WTC11 (cell line): ENCODE measurements around the gene SMOC1. TPM values are rescaled to one million over a fixed set of nuclear protein-coding genes. Genes with fewer than 3 reads are reported as not detected.

Experiments
- ATAC-seq: fragments of 200-7000 bp; cut with Tn5 transposase; 2 replicates; pipeline ENCODE4 v1.10.0; 2021; ENCODE audit warnings: mild to moderate bottlenecking, moderate library complexity
- CTCF ChIA-PET: fragments of 300-600 bp; sonication (Branson Sonifier 250); formaldehyde crosslinking; loops from one replicate; lab custom pipeline; 2021; ENCODE audit warnings: antibody characterized with exemption; lab: Charles Lee
- POLR2A ChIA-PET: fragments of 350-600 bp; sonication (Branson Sonifier 250); formaldehyde crosslinking; loops from one replicate; lab custom pipeline; 2021; ENCODE audit warnings: antibody characterized with exemption; lab: Charles Lee
- DNase-seq: peaks from one replicate; pipeline ENCODE4 v3.0.0; 2021; ENCODE audit warnings: low spot score
- H3K27ac Mint-ChIP-seq: 2 replicates; pipeline ENCODE4 v1.8.0; 2021; ENCODE audit warnings: mixed read lengths
- H3K27me3 Mint-ChIP-seq: 2 replicates; pipeline ENCODE4 v1.8.0; 2021; ENCODE audit warnings: low read depth, mild to moderate bottlenecking, moderate library complexity, mixed read lengths
- H3K36me3 Mint-ChIP-seq: 2 replicates; pipeline ENCODE4 v1.8.0; 2021; ENCODE audit warnings: mixed read lengths
- H3K4me1 Mint-ChIP-seq: 2 replicates; pipeline ENCODE4 v1.8.0; 2022; ENCODE audit warnings: mixed read lengths
- H3K4me3 Mint-ChIP-seq: 2 replicates; pipeline ENCODE4 v1.8.0; 2021; ENCODE audit warnings: mild to moderate bottlenecking, moderate library complexity, mixed read lengths
- H3K9me3 Mint-ChIP-seq: 2 replicates; pipeline ENCODE4 v1.8.0; 2021; ENCODE audit warnings: mixed read lengths
- AR ChIP-seq: fragments of 250-450 bp; sonication (Bioruptor Pico); IDR thresholded peaks from 2 replicates; pipeline ENCODE4 v1.9.0; 2021; ENCODE audit warnings: mild to moderate bottlenecking
- CBFB ChIP-seq: sonication (generic); formaldehyde crosslinking; IDR thresholded peaks from 2 replicates; pipeline ENCODE4 v1.8.1; 2022; ENCODE audit warnings: mild to moderate bottlenecking, low read depth, missing genetic modification reagents
- CREM ChIP-seq: sonication (generic); formaldehyde crosslinking; IDR thresholded peaks from 2 replicates; pipeline ENCODE4 v1.8.1; 2022; ENCODE audit warnings: mild to moderate bottlenecking, missing genetic modification reagents, moderate library complexity
- E2F1 ChIP-seq: sonication (generic); formaldehyde crosslinking; IDR thresholded peaks from 2 replicates; pipeline ENCODE4 v1.8.0; 2022; ENCODE audit warnings: mild to moderate bottlenecking, missing genetic modification reagents
- ESRRA ChIP-seq: sonication (generic); formaldehyde crosslinking; IDR thresholded peaks from 2 replicates; pipeline ENCODE4 v1.8.1; 2022; ENCODE audit warnings: mild to moderate bottlenecking, missing genetic modification reagents, borderline replicate concordance
- HMGA2 ChIP-seq: fragments of 250-450 bp; sonication (Bioruptor Pico); IDR thresholded peaks from 2 replicates; pipeline ENCODE4 v1.4.0; 2021; ENCODE audit warnings: mild to moderate bottlenecking, moderate library complexity
- KAT7 ChIP-seq: sonication (generic); formaldehyde crosslinking; IDR thresholded peaks from 2 replicates; pipeline ENCODE4 v1.8.1; 2023; ENCODE audit warnings: missing genetic modification reagents, mild to moderate bottlenecking, borderline replicate concordance
- NFE2L1 ChIP-seq: sonication (generic); formaldehyde crosslinking; IDR thresholded peaks from 2 replicates; pipeline ENCODE4 v1.8.1; 2023; ENCODE audit warnings: missing genetic modification reagents
- TCF7 ChIP-seq: sonication (generic); formaldehyde crosslinking; IDR thresholded peaks from 2 replicates; pipeline ENCODE4 v1.8.0; 2022; ENCODE audit warnings: mild to moderate bottlenecking, low read depth, missing genetic modification reagents, moderate library complexity
- ZNF219 ChIP-seq: sonication (generic); formaldehyde crosslinking; IDR thresholded peaks from 2 replicates; pipeline ENCODE4 v1.8.0; 2023; ENCODE audit warnings: missing genetic modification reagents, mild to moderate bottlenecking, borderline replicate concordance
- ZNF232 ChIP-seq: sonication (generic); formaldehyde crosslinking; IDR thresholded peaks from 2 replicates; pipeline ENCODE4 v1.8.0; 2022; ENCODE audit warnings: mild to moderate bottlenecking, missing genetic modification reagents
- ZNF423 ChIP-seq: fragments of 250-450 bp; sonication (Bioruptor Pico); IDR thresholded peaks from 2 replicates; pipeline ENCODE4 v2.1.2; 2022; ENCODE audit warnings: mild to moderate bottlenecking, moderate library complexity
- total RNA-seq: library from RNA; stranded (reverse); gene quantifications from 3 replicates; pipeline ENCODE4 v1.2.3, GENCODE V29; 2021
- TF ChIP-seq, protein P1 (sequence below): sonication (generic); formaldehyde crosslinking; conservative IDR thresholded peaks from 2 replicates; pipeline ENCODE4 v1.8.1; 2023; ENCODE audit warnings: mild to moderate bottlenecking, low read depth, missing genetic modification reagents, moderate library complexity
- TF ChIP-seq, protein P2 (sequence below): fragments of 250-450 bp; sonication (Bioruptor Pico); IDR thresholded peaks from 2 replicates; pipeline ENCODE4 v2.1.2; 2022; ENCODE audit warnings: mild to moderate bottlenecking, moderate library complexity
- TF ChIP-seq, protein P3 (sequence below): sonication (generic); formaldehyde crosslinking; IDR thresholded peaks from 2 replicates; pipeline ENCODE4 v1.8.1; 2023; ENCODE audit warnings: mild to moderate bottlenecking, missing genetic modification reagents, moderate library complexity
- TF ChIP-seq, protein P4 (sequence below): sonication (generic); formaldehyde crosslinking; IDR thresholded peaks from 2 replicates; pipeline ENCODE4 v1.8.1; 2022; ENCODE audit warnings: missing genetic modification reagents, borderline replicate concordance
- TF ChIP-seq, protein P5 (sequence below): fragments of 250-450 bp; sonication (Bioruptor Pico); IDR thresholded peaks from 2 replicates; pipeline ENCODE4 v1.8.0; 2021; ENCODE audit warnings: mild to moderate bottlenecking

The SMOC1 gene
- total RNA-seq, 1 experiment from 2014 or later = 1.1 TPM

- no peak for TF ChIP-seq AR (CRISPR knock-in tag)
- TF ChIP-seq, all 79 proteins: peak for 0
Measured at GRCh38 chr14:70008284-70009262, 129.4 kb downstream of the SMOC1 start (continued).

GRCh38 chr14:70009961-70010360 is 130.7 kb downstream of the SMOC1 start:
- H3K4me1 Mint-ChIP-seq = peaks cover 16% of the 10 kb centered on the region
- H3K36me3 Mint-ChIP-seq = no peaks in the 10 kb centered on the region
- no peak overlapping the region for H3K27ac Mint-ChIP-seq
- peaks cover 12% of the 10 kb centered on the region; the same call in 1 of the 2 replicates for H3K9me3 Mint-ChIP-seq
- CTCF ChIA-PET = interaction anchor here (1.9 kb wide), 1 partner anchor 18 kb away, joined by 5 read pairs; no protein-coding TSS in a partner anchor
- H3K27me3 Mint-ChIP-seq = no peaks in the 10 kb centered on the region
- ATAC-seq = no peak
- H3K4me3 Mint-ChIP-seq = no peak overlapping the region
- POLR2A ChIA-PET = no interaction called here
- DNase-seq = no peak
- TF ChIP-seq, protein P1, sequence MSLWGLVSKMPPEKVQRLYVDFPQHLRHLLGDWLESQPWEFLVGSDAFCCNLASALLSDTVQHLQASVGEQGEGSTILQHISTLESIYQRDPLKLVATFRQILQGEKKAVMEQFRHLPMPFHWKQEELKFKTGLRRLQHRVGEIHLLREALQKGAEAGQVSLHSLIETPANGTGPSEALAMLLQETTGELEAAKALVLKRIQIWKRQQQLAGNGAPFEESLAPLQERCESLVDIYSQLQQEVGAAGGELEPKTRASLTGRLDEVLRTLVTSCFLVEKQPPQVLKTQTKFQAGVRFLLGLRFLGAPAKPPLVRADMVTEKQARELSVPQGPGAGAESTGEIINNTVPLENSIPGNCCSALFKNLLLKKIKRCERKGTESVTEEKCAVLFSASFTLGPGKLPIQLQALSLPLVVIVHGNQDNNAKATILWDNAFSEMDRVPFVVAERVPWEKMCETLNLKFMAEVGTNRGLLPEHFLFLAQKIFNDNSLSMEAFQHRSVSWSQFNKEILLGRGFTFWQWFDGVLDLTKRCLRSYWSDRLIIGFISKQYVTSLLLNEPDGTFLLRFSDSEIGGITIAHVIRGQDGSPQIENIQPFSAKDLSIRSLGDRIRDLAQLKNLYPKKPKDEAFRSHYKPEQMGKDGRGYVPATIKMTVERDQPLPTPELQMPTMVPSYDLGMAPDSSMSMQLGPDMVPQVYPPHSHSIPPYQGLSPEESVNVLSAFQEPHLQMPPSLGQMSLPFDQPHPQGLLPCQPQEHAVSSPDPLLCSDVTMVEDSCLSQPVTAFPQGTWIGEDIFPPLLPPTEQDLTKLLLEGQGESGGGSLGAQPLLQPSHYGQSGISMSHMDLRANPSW (CRISPR knock-in tag) = no peak
- no peak for TF ChIP-seq HMGA2 (CRISPR knock-in tag)
- TF ChIP-seq NFE2L1 = no peak
- no peak for TF ChIP-seq TCF7 (CRISPR knock-in tag)
- TF ChIP-seq E2F1 = no peak
- TF ChIP-seq, protein P2, sequence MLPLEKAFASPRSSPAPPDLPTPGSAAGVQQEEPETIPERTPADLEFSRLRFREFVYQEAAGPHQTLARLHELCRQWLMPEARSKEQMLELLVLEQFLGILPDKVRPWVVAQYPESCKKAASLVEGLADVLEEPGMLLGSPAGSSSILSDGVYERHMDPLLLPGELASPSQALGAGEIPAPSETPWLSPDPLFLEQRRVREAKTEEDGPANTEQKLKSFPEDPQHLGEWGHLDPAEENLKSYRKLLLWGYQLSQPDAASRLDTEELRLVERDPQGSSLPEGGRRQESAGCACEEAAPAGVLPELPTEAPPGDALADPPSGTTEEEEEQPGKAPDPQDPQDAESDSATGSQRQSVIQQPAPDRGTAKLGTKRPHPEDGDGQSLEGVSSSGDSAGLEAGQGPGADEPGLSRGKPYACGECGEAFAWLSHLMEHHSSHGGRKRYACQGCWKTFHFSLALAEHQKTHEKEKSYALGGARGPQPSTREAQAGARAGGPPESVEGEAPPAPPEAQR = no peak
- TF ChIP-seq, all 79 proteins: peak for 0

- ATAC-seq (no peak), DNase-seq (no peak)
- POLR2A ChIA-PET = no interaction called here
- CTCF ChIA-PET = interaction anchor here (1.9 kb wide), 1 partner anchor 17 kb away, joined by 5 read pairs; no protein-coding TSS in a partner anchor
- H3K4me3 Mint-ChIP-seq = no peak overlapping the region
- H3K4me1 Mint-ChIP-seq = peaks cover 20% of the 10 kb centered on the region
- H3K9me3 Mint-ChIP-seq = peaks cover 12% of the 10 kb centered on the region; the same call in 1 of the 2 replicates
- no peak overlapping the region for H3K27ac Mint-ChIP-seq
- H3K27me3 Mint-ChIP-seq = no peaks in the 10 kb centered on the region
- no peaks in the 10 kb centered on the region for H3K36me3 Mint-ChIP-seq
- TF ChIP-seq ZNF219 (CRISPR knock-in tag) = no peak
- TF ChIP-seq, protein P3, sequence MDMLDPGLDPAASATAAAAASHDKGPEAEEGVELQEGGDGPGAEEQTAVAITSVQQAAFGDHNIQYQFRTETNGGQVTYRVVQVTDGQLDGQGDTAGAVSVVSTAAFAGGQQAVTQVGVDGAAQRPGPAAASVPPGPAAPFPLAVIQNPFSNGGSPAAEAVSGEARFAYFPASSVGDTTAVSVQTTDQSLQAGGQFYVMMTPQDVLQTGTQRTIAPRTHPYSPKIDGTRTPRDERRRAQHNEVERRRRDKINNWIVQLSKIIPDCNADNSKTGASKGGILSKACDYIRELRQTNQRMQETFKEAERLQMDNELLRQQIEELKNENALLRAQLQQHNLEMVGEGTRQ (CRISPR knock-in tag) = no peak
- TF ChIP-seq KAT7 = no peak
- TF ChIP-seq, protein P4, sequence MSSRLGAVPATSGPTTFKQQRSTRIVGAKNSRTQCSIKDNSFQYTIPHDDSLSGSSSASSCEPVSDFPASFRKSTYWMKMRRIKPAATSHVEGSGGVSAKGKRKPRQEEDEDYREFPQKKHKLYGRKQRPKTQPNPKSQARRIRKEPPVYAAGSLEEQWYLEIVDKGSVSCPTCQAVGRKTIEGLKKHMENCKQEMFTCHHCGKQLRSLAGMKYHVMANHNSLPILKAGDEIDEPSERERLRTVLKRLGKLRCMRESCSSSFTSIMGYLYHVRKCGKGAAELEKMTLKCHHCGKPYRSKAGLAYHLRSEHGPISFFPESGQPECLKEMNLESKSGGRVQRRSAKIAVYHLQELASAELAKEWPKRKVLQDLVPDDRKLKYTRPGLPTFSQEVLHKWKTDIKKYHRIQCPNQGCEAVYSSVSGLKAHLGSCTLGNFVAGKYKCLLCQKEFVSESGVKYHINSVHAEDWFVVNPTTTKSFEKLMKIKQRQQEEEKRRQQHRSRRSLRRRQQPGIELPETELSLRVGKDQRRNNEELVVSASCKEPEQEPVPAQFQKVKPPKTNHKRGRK (CRISPR knock-in tag) = no peak
- no peak for TF ChIP-seq CBFB (CRISPR knock-in tag)
- no peak for TF ChIP-seq ZNF232 (CRISPR knock-in tag)
- no peak for TF ChIP-seq CREM (CRISPR knock-in tag)
- TF ChIP-seq, protein P5, sequence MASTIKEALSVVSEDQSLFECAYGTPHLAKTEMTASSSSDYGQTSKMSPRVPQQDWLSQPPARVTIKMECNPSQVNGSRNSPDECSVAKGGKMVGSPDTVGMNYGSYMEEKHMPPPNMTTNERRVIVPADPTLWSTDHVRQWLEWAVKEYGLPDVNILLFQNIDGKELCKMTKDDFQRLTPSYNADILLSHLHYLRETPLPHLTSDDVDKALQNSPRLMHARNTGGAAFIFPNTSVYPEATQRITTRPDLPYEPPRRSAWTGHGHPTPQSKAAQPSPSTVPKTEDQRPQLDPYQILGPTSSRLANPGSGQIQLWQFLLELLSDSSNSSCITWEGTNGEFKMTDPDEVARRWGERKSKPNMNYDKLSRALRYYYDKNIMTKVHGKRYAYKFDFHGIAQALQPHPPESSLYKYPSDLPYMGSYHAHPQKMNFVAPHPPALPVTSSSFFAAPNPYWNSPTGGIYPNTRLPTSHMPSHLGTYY (CRISPR knock-in tag) = no peak
- TF ChIP-seq ZNF423 (CRISPR knock-in tag) = no peak
- TF ChIP-seq ESRRA (CRISPR knock-in tag) = no peak
Measured at GRCh38 chr14:70011098-70011497, 131.9 kb downstream of the SMOC1 start.
